ENCODE results near the gene OVAAL.

GRCh38 chr1:180568184-180568583 lies 9.4 kb downstream of the OVAAL start:
- TF ChIP-seq CTCF (conservative IDR thresholded peaks at IDR 0.05; ENCODE audit: low read length) (no peak), EZH2phosphoT487 (IDR thresholded peaks at IDR 0.05; ENCODE audit: borderline replicate concordance, low read depth, low read length) (no peak)

Measured in OCI-LY7 (cell line).